ENCODE results near the gene AP1B1.

AP1B1 gene

GRCh38 chr22:29291215-29291614, 97.2 kb downstream of the AP1B1 start:
- no peak for DNase-seq

GRCh38 chr22:29290061-29290460, 98.3 kb downstream of the AP1B1 start:
- DNase-seq, result no peak

DNA sequence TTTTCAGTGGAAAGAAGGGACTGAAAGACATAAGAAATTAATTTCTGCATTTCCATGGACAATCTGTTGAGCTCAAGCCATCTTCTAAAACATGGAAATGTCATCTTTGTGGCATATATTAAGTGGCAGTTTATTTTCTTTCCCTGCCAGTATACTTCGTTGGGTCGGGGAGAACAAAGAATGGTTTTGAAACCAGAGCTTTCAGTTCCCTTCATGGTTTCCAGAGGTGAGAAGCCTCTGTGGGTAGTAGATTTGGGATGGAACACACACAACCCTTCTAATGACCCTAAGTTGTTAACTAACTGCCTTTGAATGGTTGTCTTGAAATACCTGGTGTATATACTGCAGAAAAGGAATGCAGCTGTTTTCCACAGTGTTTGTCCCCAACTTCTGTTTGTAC, 99.5 kb downstream of the AP1B1 start:
- no peak for DNase-seq

DNA sequence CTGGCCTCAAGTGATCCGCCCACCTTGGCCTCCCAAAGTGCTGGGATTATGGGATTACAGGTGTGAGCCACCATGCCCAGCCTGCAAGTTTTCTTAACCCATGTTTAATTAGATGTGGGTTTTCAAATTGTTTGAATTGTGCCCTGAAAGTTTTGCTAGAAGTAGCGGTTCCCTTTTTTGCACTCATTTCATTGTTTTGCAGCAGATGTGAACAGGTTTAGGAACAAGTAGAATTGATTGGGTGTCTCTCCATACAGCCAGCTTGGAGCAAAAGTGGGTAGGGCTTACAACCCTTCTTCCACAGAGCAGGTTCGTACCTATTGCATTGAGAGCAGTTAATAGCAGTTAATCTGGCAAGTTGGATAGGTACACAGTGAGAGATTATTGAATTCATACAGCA, 104.2 kb downstream of the AP1B1 start:
- DNase-seq, result no peak

- no peak for DNase-seq
Measured at GRCh38 chr22:29277927-29278326, 110.4 kb downstream of the AP1B1 start.
